ENCODE measurements around the gene AKAP12.
"Not testable (repeated sequence)": the region's sequence is repeated elsewhere in the genome, so short reads cannot be mapped to it uniquely, and the experiment has no call there.

Gene AKAP12

DNA sequence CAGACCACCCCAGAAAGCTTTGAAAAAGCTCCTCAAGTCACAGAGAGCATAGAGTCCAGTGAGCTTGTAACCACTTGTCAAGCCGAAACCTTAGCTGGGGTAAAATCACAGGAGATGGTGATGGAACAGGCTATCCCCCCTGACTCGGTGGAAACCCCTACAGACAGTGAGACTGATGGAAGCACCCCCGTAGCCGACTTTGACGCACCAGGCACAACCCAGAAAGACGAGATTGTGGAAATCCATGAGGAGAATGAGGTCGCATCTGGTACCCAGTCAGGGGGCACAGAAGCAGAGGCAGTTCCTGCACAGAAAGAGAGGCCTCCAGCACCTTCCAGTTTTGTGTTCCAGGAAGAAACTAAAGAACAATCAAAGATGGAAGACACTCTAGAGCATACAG is 112.0 kb downstream of the AKAP12 start:
- H3K9ac ChIP-seq (ENCODE audit: low read depth, low read length, poor library complexity, severe bottlenecking): no peak overlapping the region
- no peak for TF ChIP-seq CTCF (conservative IDR thresholded peaks at IDR 0.05; ENCODE audit: low read length)
- TF ChIP-seq EZH2phosphoT487 (IDR thresholded peaks at IDR 0.05; ENCODE audit: borderline replicate concordance): no peak
- no peaks in the 10 kb centered on the region for H3K9me2 ChIP-seq (replicated peaks; ENCODE audit: low read depth, low read length)
- H2AFZ ChIP-seq (ENCODE audit: low read length): no peak overlapping the region
- H4K20me1 ChIP-seq (ENCODE audit: insufficient read depth, low read length, poor library complexity, severe bottlenecking): no peaks in the 10 kb centered on the region
- H3K4me2 ChIP-seq (ENCODE audit: low read depth, low read length, poor library complexity, severe bottlenecking): no peak overlapping the region
- no peak overlapping the region for H3K4me3 ChIP-seq (ENCODE audit: low read length, poor library complexity, severe bottlenecking)
- H3F3A ChIP-seq (ENCODE audit: low read depth): no peaks in the 10 kb centered on the region
- no peaks in the 10 kb centered on the region for H3K27me3 ChIP-seq (ENCODE audit: insufficient read depth, low read length, poor library complexity, severe bottlenecking)
- H3K9me3 ChIP-seq (ENCODE audit: insufficient read depth, low read depth, low read length): no peaks in the 10 kb centered on the region
- H3K79me2 ChIP-seq (ENCODE audit: insufficient read depth, low read length): no peaks in the 10 kb centered on the region
- H3K36me3 ChIP-seq (ENCODE audit: insufficient read depth, low read length): no peaks in the 10 kb centered on the region; the same call in 1 of the 2 replicates
- no peaks in the 10 kb centered on the region for H3K4me1 ChIP-seq (ENCODE audit: insufficient read depth, low read length, poor library complexity, severe bottlenecking)

GRCh38 chr6:151352410-151353396 is 112.9 kb downstream of the AKAP12 start:
- Histone ChIP-seq H4K20me1 (ENCODE audit: insufficient read depth, low read length, poor library complexity, severe bottlenecking) (no peaks in the 10 kb centered on the region), H3K9me3 (ENCODE audit: insufficient read depth, low read depth, low read length) (no peaks in the 10 kb centered on the region), H3K9ac (ENCODE audit: low read depth, low read length, poor library complexity, severe bottlenecking) (no peak overlapping the region), H3K9me2 (replicated peaks; ENCODE audit: low read depth, low read length) (no peaks in the 10 kb centered on the region), H3F3A (ENCODE audit: low read depth) (no peaks in the 10 kb centered on the region), H3K79me2 (ENCODE audit: insufficient read depth, low read length) (no peaks in the 10 kb centered on the region), H3K4me2 (ENCODE audit: low read depth, low read length, poor library complexity, severe bottlenecking) (no peak overlapping the region), H3K4me3 (ENCODE audit: low read length, poor library complexity, severe bottlenecking) (no peak overlapping the region), H3K36me3 (ENCODE audit: insufficient read depth, low read length) (no peaks in the 10 kb centered on the region; the same call in 1 of the 2 replicates), H2AFZ (ENCODE audit: low read length) (no peak overlapping the region), H3K4me1 (ENCODE audit: insufficient read depth, low read length, poor library complexity, severe bottlenecking) (no peaks in the 10 kb centered on the region), H3K27me3 (ENCODE audit: insufficient read depth, low read length, poor library complexity, severe bottlenecking) (no peaks in the 10 kb centered on the region)
- TF ChIP-seq EZH2phosphoT487 (IDR thresholded peaks at IDR 0.05; ENCODE audit: borderline replicate concordance): no peak

- no peaks in the 10 kb centered on the region; the same call in 1 of the 2 replicates for H3K36me3 ChIP-seq (ENCODE audit: insufficient read depth, low read length)
Measured at GRCh38 chr6:151353795-151354194, 114.0 kb downstream of the AKAP12 start.

DNA sequence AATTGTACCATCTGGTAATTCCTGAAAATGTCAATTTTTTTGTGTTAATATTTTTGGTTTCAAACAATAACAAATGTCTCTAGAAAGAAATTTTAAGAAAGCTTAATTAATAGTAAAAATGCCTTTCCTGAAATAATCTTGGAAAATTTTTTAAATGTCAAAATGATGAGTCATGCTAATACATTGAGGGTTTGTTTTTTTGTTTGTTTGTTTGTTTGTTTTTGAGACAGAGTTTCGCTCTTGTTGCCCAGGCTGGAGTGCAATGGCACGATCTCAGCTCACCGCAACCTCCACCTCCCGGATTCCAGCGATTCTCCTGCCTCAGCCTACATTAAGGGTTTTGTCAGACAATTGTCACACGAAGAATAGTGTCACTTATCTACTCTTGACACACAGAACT is 117.2 kb downstream of the AKAP12 start:
- not testable (repeated sequence) for H4K20me1 ChIP-seq (ENCODE audit: insufficient read depth, low read length, poor library complexity, severe bottlenecking); H3K4me3 ChIP-seq (ENCODE audit: low read length, poor library complexity, severe bottlenecking); H3K4me2 ChIP-seq (ENCODE audit: low read depth, low read length, poor library complexity, severe bottlenecking); H3K9me2 ChIP-seq (replicated peaks; ENCODE audit: low read depth, low read length); H3K36me3 ChIP-seq (ENCODE audit: insufficient read depth, low read length); H3K79me2 ChIP-seq (ENCODE audit: insufficient read depth, low read length); H3K4me1 ChIP-seq (ENCODE audit: insufficient read depth, low read length, poor library complexity, severe bottlenecking); H3K27me3 ChIP-seq (ENCODE audit: insufficient read depth, low read length, poor library complexity, severe bottlenecking); H2AFZ ChIP-seq (ENCODE audit: low read length); H3K9me3 ChIP-seq (ENCODE audit: insufficient read depth, low read depth, low read length); H3F3A ChIP-seq (ENCODE audit: low read depth); H3K9ac ChIP-seq (ENCODE audit: low read depth, low read length, poor library complexity, severe bottlenecking)

More at GRCh38 chr6:151353795-151354194, 114.0 kb downstream of the AKAP12 start:
- H2AFZ ChIP-seq (ENCODE audit: low read length): no peak overlapping the region
- no peaks in the 10 kb centered on the region for H3K27me3 ChIP-seq (ENCODE audit: insufficient read depth, low read length, poor library complexity, severe bottlenecking)
- no peaks in the 10 kb centered on the region for H3K4me1 ChIP-seq (ENCODE audit: insufficient read depth, low read length, poor library complexity, severe bottlenecking)
- H3F3A ChIP-seq (ENCODE audit: low read depth): no peaks in the 10 kb centered on the region
- H3K79me2 ChIP-seq (ENCODE audit: insufficient read depth, low read length): no peaks in the 10 kb centered on the region
- H4K20me1 ChIP-seq (ENCODE audit: insufficient read depth, low read length, poor library complexity, severe bottlenecking): no peaks in the 10 kb centered on the region
- H3K4me2 ChIP-seq (ENCODE audit: low read depth, low read length, poor library complexity, severe bottlenecking): no peak overlapping the region
- H3K9ac ChIP-seq (ENCODE audit: low read depth, low read length, poor library complexity, severe bottlenecking): no peak overlapping the region
- no peaks in the 10 kb centered on the region for H3K9me2 ChIP-seq (replicated peaks; ENCODE audit: low read depth, low read length)
- H3K4me3 ChIP-seq (ENCODE audit: low read length, poor library complexity, severe bottlenecking): no peak overlapping the region
- no peaks in the 10 kb centered on the region for H3K9me3 ChIP-seq (ENCODE audit: insufficient read depth, low read depth, low read length)
- no peak for TF ChIP-seq EZH2phosphoT487 (IDR thresholded peaks at IDR 0.05; ENCODE audit: borderline replicate concordance)
- TF ChIP-seq CTCF (conservative IDR thresholded peaks at IDR 0.05; ENCODE audit: low read length): no peak

Data from Loucy (cell line).